Amygdala (tissue), 56 donors: ENCODE results near the gene GPR155.

Source experiments
- DNase-seq, 56 donors: peaks; one replicate each; lab custom pipeline; 2025; lab: John Stamatoyannopoulos, UW

GPR155 gene, protein sequence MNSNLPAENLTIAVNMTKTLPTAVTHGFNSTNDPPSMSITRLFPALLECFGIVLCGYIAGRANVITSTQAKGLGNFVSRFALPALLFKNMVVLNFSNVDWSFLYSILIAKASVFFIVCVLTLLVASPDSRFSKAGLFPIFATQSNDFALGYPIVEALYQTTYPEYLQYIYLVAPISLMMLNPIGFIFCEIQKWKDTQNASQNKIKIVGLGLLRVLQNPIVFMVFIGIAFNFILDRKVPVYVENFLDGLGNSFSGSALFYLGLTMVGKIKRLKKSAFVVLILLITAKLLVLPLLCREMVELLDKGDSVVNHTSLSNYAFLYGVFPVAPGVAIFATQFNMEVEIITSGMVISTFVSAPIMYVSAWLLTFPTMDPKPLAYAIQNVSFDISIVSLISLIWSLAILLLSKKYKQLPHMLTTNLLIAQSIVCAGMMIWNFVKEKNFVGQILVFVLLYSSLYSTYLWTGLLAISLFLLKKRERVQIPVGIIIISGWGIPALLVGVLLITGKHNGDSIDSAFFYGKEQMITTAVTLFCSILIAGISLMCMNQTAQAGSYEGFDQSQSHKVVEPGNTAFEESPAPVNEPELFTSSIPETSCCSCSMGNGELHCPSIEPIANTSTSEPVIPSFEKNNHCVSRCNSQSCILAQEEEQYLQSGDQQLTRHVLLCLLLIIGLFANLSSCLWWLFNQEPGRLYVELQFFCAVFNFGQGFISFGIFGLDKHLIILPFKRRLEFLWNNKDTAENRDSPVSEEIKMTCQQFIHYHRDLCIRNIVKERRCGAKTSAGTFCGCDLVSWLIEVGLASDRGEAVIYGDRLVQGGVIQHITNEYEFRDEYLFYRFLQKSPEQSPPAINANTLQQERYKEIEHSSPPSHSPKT

DNA sequence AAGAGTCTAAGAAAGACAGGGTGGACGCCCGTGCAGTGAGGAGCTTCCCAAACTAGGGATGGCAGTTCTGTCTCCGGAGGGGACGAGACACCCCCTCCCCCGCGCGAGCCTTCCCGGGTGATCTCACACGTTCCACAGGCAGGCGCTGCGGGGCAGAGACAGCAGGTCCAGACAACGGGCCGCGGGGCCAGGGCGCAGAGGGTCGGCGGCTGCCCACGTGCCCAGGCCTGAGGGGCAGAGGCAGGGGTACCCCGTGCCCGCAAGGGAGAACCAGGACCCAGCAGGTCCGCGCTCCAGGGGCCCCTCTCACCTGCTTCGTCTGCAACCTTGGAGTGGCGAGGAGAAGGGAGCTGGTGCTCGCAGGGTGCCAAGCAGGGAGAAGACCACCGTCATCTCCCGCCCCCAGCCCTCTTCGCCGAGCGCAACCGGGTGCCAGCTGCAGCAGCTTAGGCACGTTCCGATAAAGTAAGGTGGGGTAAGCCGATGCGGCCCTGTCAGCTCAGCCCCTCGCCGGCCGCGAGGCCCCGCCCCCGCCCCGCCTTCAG, at the start of gene GPR155:
Gene GPR155, minus strand, starts transcription at position 467 of the 545 bp plus-strand sequence. CDS start 5,073 bp downstream, outside the sequence.
- peak in 53 of 56 donors; percentile 24 to 83 (median 61) for DNase-seq

DNA sequence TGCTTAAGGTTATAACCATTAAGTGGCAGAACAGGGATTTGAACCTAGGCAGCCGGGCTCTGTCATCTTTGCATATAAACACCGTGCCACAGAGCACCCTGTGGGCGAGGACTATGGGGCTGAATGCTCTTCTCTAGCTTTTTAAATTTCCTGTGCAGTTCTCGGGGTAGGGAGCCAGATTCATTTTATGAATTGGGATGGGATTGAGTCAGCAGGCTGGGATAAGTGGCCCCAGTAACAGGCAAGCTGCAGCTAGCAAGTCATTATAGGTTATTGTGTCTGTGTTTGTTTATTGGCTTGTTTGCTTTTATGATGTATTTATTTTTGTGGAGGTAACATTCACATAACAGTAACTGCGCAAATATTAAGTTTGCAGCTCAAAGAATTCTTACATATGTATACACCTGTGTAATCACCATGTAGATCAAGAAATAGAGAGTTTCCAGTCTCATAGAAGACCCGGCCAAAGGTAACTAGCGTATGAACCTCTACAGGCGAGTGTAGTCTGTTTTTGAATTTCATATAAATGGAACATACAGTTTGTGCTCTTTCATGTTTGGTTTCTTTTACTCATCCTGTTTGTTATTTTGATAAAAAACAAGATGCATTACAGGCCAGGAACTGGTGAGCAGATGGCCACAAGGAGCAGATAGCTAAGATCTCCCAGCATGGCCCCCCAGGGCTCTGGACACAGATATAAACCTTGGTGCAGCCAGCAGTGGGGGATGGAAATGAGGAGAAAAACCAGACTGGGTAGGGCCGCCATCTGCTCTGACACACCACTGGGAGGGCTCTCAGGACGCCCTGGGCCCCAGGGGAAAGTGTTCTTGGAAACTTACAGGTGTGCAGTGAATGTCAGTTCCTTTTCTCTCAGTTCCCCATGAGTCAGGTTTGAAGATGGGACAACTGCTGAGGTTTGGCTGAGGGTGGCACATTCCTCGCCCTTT, 49.2 kb upstream of the GPR155 start:
- DNase-seq: no peak

DNA sequence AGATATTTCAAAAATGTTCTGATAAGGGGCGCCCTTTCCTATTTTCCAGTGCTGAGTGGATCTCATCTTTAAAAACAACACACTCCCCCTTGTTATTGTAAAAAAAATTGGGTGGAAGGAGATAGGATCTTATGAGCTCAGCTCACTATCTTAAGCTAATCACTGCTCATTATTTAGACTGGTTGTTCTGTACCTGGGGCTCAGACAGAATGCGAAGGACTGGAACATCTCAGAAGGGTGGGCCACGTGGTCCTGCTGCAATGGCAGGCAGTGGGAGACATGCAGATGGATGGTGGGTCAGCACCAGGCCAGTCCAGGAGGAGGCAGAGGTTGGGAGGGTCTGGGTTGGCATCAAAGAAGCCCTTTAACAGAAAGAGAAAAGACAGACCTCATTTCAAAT, 48.3 kb upstream of the GPR155 start:
- DNase-seq: no peak

DNA sequence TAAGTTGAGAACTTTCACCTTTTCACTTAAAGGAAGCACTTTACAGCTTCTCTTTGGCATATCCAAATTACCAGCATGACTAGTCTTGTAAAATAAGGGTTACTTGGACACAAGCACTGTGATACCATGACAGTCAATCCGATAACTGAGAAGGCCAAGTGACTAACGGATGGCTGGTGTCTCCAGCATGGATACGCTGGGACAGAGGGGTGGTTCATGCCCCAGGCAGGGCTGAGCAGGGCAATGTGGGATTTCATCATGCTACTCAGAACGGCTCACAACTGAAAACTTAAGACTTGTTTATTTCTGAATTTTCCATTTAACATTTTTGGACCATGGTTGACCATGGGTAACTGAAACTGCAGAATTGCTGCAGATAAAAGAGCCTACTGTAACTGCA, 43.1 kb upstream of the GPR155 start:
- DNase-seq: no peak

DNA sequence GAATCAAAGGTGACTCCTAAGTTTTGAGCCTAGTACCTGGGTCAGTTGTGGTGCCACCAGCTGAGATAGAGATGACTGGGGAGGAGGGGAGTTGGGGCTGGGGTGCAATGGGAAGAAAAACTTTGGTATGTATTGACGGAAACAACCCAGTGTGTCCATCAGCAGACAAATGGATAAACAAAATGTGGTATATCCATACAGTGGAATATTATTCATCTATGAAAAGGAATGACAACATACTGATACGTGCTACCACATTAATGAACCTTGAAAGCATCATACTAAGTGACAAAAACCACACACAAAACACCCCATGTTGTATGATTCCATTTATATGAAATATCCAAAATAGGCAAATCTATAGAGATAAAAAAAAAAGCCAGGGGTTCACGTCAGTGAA, 41.1 kb upstream of the GPR155 start:
- DNase-seq: no peak

DNA sequence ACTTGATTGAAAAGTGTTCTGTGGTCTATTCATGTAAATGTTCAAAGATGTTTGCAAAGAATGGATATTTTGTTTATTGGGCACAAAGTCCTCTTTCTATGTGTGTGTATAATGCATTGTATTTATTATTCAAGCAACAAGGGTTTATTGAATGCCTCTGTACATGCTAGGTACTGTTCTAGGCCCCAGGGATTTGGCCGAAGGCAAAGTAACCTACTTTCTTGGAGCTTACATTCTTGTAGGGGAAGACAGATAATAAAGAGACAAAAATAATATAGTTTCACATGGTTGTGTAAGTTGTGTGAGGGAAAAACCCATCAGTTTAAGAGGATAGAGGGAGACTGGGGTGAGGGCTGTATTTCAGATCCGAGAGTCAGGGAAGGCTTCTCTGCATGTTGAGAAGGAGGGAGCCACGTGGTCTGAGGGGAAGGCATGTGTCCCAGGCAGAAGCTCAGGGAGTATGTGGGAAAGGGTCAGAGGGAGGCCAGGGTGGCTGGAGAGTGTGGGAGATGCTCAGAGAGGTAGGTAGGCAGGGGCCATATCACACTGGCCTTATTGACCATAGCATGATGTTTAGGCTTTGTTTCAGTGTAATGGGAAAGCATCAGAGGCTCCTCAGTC, 40.4 kb upstream of the GPR155 start:
- no peak for DNase-seq

DNA sequence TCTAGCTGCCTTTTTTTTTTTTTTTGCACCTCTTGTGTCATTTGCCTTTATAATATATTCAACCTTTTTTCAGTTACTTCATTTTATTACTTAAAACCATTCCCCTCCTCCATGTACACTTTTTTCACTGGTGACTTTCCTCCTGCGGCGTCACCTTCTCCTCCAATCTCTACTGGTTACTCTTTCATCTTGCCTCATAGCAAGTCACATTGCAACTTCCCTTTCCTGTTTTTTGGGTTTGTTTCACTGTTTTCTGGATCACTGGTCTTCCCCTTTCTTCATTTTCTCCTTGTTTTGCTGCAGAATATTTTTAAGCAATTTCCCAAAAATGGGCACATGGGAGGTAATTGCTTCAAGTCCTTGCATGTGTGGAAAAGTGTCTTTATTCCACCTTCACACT, 37.7 kb upstream of the GPR155 start:
- no peak for DNase-seq

DNA sequence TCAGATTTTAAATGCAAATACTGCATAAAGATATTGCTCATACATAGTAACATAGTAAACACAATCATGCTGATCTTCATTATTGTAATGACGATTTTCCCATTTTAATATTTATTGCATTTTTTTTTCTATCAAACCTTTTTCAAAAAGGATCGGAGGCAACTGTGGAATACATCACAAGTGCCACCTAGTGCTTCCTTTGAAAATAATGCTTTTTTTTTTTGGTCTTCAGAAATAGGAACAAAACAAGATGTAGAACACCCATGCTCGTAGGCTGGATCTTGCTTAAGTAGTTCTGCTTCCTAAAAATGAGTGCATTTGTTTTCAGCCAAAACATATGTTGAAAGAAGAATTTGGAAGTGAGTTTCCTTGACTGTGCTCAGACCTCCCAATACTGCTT, 35.7 kb upstream of the GPR155 start:
- no peak for DNase-seq

DNA sequence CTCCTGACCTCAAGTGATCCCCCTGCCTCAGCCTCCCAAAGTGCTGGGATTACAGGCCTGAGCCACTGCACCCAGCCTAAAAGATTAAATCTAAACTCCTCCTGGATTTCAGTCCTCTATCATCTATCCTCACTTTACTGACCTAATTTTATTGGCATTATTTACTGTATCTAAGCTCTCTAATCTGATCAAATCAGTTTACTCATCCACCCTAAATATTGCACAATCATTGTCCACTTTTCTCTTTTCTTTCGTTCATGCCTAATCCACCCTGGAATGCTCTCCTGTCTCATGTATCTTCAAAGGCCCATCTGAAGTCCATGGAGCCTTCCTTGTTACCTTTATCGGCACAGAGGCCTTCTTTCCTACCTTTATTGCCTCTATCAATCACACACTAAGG, 31.6 kb upstream of the GPR155 start:
- DNase-seq: no peak

DNA sequence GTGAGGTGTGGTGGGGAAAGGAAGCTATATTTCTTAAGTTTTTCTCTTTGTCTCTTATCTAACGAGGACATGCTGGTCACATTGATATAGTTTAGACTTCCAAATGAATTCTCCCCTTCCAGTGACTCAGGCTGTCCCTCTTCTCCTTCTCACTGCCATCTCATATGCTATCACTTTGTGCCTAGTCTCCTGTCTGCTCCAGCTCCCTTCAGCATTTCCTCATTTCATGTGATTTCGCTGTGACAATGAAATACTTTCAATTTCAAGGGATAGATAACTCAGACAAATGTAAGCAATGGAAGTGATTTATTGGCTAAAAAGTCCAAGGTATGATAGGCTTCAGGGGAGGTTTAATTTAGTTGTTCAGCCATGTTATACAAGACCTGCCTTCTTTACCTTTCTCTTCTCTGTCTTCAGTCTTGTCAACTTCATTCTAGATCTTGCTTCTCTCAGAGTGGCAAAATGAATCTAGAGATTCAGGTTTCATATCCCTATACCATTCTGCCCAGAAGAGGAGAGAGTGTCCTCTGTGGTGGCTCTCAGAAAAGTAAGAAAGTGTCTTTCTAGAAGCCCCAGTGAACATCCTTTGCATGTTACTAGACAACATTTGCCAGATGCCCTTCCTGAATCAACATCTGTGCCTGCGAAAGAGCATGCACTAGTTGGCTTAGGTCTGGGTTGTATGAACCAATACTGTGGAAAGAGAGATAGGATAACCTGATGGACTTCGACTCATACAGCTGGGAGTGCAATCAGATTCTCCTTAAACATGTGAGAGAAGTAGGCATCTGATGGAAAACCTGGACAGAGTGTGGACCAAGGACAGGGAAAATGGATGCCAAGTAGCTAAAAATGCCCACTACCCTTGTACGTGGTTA, 29.9 kb upstream of the GPR155 start:
- no peak for DNase-seq

DNA sequence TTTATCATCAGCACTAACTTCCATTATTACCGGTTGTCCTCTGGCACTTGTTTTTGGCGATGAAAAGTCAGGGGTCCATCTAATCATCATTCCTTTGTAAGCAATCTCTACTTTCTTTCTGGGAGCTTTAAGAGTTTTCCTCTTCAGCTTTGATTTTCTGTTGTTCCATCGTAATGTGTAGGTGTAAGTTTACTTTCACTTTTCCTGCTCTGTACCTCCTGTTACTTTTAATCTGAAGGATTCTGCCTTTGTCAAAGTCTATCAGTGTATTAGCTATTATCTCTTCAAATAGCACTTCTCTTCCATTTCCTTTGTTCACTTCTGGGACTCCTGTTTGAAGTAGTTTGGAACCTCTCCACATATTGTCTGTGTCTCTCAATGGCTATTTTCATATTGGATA, 25.5 kb upstream of the GPR155 start:
- no peak for DNase-seq

DNA sequence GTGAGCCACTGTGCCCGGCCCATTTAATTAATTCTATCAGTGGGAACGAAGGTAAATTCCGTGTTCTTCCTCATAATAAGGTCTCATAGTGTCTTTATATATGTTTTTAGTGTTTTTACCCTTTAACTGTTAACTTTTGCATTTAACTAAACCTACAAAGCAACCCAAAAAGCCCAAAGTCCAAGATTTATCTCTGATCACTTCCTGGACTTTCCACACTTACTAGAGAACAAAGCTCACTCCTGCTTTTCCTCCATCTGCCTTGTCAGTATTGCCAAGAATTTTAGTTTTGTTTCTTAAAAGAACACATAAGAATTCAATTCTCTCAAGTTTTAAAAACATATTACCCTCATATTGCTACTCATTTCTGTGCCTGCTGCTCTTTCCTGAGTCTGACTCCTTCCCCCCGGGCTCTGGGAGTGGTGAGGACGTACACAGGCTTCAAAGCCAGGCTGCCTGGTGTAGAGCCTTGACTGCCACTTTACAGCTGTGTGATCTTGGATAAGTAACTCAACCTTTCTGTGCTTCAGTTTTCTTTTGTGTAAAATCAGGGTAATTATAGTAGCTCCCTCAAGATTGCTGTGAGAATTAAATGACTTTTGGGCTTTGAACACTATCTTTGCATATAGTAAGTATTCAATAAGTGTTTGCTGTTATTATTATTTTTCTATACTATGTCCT, 24.9 kb upstream of the GPR155 start:
- DNase-seq: no peak

DNA sequence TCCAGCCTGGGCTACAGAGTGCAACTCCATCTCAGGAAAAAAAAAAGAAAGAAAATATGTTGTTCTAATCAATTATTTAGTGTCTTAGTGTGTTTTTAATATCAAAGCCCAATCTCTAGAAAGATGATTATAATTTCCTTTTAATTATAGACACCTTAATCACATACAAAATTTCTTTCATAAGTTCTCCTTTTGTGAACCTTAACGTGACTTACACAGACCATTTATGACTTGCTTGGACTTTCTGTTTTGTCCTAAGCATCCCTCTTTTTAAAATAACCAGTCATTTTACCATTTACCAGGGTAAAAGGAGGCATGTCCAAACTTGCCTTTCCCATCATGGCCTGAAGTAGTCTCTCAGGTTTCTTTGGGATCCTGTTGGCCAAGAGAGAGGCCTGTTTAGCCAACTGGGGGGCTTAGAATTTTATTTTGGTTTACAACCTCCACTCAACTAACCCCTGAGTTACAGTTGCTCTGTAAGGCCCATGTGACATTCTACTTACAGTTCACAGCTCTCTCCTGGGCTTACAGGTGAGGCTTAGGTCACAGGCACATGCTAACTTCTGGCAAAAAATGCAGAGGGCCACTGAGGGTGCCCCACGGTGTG, 23.9 kb upstream of the GPR155 start:
- no peak for DNase-seq

DNA sequence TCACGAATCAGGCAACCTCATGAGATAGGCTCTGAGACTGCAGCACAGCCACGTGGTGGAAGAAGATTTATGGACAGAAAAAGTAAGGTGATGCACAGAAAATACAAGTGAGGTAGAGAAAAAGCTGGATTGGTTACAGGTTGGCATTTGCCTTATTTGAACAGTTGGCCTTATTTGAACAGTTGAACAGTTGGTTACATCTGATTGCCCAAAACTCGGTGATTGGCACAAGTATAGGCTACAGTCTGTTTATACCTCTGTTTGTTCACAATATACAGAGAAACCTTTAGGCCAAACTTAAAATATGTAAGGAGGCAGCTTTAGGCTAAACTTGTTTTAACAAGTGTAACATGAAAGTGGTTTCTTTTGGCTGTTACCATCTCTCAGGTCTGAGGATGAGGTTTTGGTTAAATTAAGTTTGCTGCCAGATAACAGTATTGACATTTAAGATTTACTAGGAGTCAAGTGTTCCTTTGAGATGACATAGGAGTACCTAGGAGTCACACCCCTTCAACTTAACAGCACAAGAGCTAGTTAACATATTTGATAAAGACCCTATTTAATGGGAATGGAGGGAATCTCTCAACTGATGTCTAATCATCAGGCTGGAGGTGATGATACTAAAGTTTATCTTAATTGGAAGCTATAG, 16.5 kb upstream of the GPR155 start:
- no peak for DNase-seq

DNA sequence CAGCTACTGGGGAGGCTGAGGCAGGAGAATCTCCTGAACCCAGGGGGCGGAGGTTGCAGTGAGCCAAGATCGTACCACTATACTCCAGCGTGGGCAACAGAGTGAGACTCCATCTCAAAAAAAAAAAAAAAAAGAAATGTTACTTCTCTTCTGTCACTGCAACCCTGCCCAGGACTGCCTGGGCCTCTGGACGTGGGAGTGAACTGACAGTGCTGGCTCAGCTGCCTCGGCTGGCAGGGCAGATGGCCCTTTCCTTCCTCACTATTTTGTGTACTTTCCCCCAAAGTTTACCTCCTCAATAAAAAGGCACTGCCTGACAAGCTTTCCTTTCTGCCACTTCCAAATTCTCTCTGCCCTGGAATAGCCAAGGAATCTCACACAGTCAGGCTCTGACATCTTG, 12.5 kb upstream of the GPR155 start:
- peak in 2 of 56 donors; percentile 2 to 5 for DNase-seq

DNA sequence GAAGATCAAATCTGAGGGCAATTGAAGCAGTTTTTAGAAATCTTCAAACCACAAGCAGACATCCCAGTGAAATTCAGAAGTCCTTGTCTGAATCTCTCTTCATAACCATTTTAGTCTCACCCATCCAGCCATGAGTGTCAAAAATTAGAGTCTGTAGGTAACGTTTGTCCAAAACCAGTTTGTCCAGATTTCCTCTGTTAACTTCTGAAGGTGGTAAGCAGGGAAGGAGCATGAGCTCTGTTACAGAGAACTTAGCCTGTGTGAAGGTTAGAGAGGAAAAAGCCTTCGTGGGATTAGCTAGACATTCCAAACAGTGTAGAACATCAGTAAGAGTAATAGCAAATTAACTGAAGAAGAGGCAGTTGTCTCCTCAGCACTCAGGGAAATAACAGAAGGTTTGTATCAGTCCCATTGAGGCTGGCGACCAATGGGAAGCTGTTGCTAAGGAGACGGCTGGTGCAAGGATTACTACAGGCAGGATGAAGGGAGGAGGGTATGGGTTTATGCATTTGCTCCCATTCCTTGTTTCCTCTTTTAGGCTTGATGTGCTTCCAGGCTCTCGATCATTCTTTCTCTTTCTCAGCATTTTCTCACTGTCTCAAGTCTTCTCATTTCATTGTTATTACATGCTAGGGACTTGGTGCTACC, 8.7 kb upstream of the GPR155 start:
- DNase-seq: peak in 18 of 56 donors; percentile 1 to 37 (median 10)
